A549 (cell line): Measurements from ENCODE around the gene LTBP3. TPM values are rescaled to one million over a fixed set of nuclear protein-coding genes. Genes with fewer than 3 reads are reported as not detected.

ENCODE experiments used
- EHMT2 ChIP-seq: fragments of 200-600 bp; sonication (generic); IDR thresholded peaks from 2 replicates; pipeline ENCODE4 v1.6.1; 2016; ENCODE audit warnings: antibody characterized with exemption, low read depth, mild to moderate bottlenecking, moderate library complexity
- FOSB ChIP-seq: fragments of 250-450 bp; sonication (Bioruptor Pico); IDR thresholded peaks from 2 replicates; pipeline ENCODE4 v1.5.0; 2020; ENCODE audit warnings: mild to moderate bottlenecking, moderate library complexity
- FOSL2 ChIP-seq, 2 experiments: fragments of 450-650 bp in 1 of 2; fragments of >200 bp in 1 of 2; sonication (Bioruptor Twin) in 1 of 2; formaldehyde crosslinking; IDR thresholded peaks; 2 replicates each; pipeline versions ENCODE4 v1.5.0 to v1.6.1; 2016 to 2020; ENCODE audit warnings: mild to moderate bottlenecking in 1 of 2, moderate library complexity in 1 of 2
- JUN ChIP-seq, 2 experiments: fragments of >200 bp; sonication (Bioruptor Twin); formaldehyde crosslinking; IDR thresholded peaks; 2 replicates in 1 of 2; 3 replicates in 1 of 2; pipeline ENCODE4 v1.6.1; 2016 to 2017
- JUNB ChIP-seq: fragments of >200 bp; sonication (Bioruptor Twin); formaldehyde crosslinking; IDR thresholded peaks from 2 replicates; pipeline ENCODE4 v1.6.1; 2016
- KDM1A ChIP-seq: fragments of 200-600 bp; sonication (generic); IDR thresholded peaks from 2 replicates; pipeline ENCODE4 v1.6.1; 2016; ENCODE audit warnings: low read depth, mild to moderate bottlenecking
- PHF8 ChIP-seq: fragments of 200-600 bp; sonication (generic); IDR thresholded peaks from 2 replicates; pipeline ENCODE4 v1.6.1; 2016; ENCODE audit warnings: low read depth, mild to moderate bottlenecking, antibody characterized with exemption, moderate library complexity, borderline replicate concordance
- POLR2AphosphoS2 ChIP-seq: conservative IDR thresholded peaks from 2 replicates; pipeline ENCODE4 v1.6.1; 2012; ENCODE audit warnings: low read length, improper control_type of control experiment, inconsistent platforms
- RCOR1 ChIP-seq: fragments of 150-350 bp; IDR thresholded peaks from 2 replicates; pipeline ENCODE4 v1.6.1; 2014; ENCODE audit warnings: antibody characterized with exemption, low read length, low read depth
- RFX5 ChIP-seq: fragments of 450-650 bp; IDR thresholded peaks from 2 replicates; pipeline ENCODE4 v1.7.1; 2014; ENCODE audit warnings: antibody characterized with exemption, mild to moderate bottlenecking, moderate library complexity
- SREBF2 ChIP-seq: fragments of 450-650 bp; IDR thresholded peaks from 2 replicates; pipeline ENCODE4 v1.6.1; 2014; ENCODE audit warnings: mild to moderate bottlenecking, moderate library complexity
- ZC3H11A ChIP-seq: fragments of 450-650 bp; IDR thresholded peaks from 2 replicates; pipeline ENCODE4 v1.6.1; 2014; ENCODE audit warnings: antibody characterized with exemption, mild to moderate bottlenecking
- ZFP36 ChIP-seq: fragments of 450-650 bp; IDR thresholded peaks from 2 replicates; pipeline ENCODE4 v1.6.1; 2014; ENCODE audit warnings: borderline replicate concordance; ENCODE audit not compliant: partially characterized antibody
- ZSCAN20 ChIP-seq: fragments of 250-450 bp; sonication (Bioruptor Pico); IDR thresholded peaks from 2 replicates; pipeline ENCODE4 v1.8.0; 2022; ENCODE audit warnings: mild to moderate bottlenecking, moderate library complexity
- polyA plus RNA-seq, 4 experiments: library from polyadenylated mRNA; depleted of rRNA in 3 of 4; stranded (reverse); fragments of >200 nt; fragmentation: RNase III in 1 of 4; extraction: RNeasy Plus Mini Kit Qiagen cat#74134 plus additional on column Dnase treatment in 1 of 4; gene quantifications; 2 replicates in 3 of 4; 3 replicates in 1 of 4; pipeline ENCODE4 v1.2.3, GENCODE V29; 2011 to 2017
- TF ChIP-seq, protein P1 (sequence below): fragments of 250-450 bp; sonication (Bioruptor Pico); IDR thresholded peaks from 2 replicates; pipeline ENCODE4 v1.5.0; 2021; ENCODE audit warnings: mild to moderate bottlenecking, moderate library complexity, borderline replicate concordance
- TF ChIP-seq, protein P2 (sequence below): fragments of >200 bp; sonication (Bioruptor Twin); formaldehyde crosslinking; IDR thresholded peaks from 3 replicates; pipeline ENCODE4 v1.5.1; 2016
- TF ChIP-seq, protein P3 (sequence below): IDR thresholded peaks from 2 replicates; pipeline ENCODE4 v1.6.1; 2012; ENCODE audit warnings: low read depth, borderline replicate concordance
- TF ChIP-seq, protein P4 (sequence below): fragments of 450-650 bp; IDR thresholded peaks from 2 replicates; pipeline ENCODE4 v1.6.1; 2014; ENCODE audit warnings: antibody characterized with exemption
- TF ChIP-seq, protein P5 (sequence below): fragments of 200-600 bp; sonication (generic); IDR thresholded peaks from 2 replicates; pipeline ENCODE4 v1.6.1; 2016; ENCODE audit warnings: antibody characterized with exemption, mild to moderate bottlenecking, moderate library complexity
- TF ChIP-seq, protein P6 (sequence below): fragments of 150-350 bp; IDR thresholded peaks from 2 replicates; pipeline ENCODE4 v1.6.1; 2014; ENCODE audit warnings: low read depth, mild to moderate bottlenecking, low read length

The LTBP3 gene
- polyA plus RNA-seq, 2 of the 4 experiments (the other 2 are of a cell fraction), result 28.6 to 123 TPM

DNA sequence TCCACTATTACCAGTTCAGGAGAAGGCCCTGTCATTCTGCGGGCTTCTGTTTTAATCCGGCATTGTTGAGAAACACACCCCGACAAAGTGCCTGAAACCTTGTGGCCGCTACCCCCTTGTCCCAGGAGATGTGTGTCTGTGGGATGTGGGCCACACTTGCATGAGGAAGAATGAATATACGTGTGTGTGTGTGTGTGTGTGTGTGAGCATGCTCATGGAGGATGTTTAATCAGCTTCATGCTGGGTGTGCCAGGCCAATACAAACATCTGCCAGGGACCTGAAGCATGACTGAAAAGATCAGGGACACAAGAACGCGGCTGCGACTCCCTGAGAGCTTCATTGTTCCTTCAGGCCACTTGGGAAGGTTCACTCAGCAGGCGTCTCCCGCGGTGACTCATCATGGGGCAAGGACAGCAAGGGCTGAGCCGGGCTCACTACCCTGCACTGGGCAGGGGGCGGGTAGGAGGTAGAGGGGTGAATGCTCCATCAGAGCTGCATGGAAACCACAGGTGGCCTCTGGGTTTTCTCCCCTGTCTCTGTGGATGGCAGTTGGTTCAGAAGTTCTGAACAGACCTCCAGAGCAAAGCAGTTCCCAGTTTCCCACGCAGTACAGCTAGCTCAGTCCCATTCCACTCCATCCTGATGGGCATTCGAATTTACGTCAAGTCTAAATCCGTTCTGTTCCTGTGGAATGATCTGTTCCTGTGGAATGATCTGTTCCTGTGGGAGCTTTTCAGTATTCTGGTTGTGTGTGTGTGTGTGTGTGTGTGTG, 66.4 kb downstream of the LTBP3 start (continued):
- no peak for TF ChIP-seq ZC3H11A
- TF ChIP-seq, protein P1, sequence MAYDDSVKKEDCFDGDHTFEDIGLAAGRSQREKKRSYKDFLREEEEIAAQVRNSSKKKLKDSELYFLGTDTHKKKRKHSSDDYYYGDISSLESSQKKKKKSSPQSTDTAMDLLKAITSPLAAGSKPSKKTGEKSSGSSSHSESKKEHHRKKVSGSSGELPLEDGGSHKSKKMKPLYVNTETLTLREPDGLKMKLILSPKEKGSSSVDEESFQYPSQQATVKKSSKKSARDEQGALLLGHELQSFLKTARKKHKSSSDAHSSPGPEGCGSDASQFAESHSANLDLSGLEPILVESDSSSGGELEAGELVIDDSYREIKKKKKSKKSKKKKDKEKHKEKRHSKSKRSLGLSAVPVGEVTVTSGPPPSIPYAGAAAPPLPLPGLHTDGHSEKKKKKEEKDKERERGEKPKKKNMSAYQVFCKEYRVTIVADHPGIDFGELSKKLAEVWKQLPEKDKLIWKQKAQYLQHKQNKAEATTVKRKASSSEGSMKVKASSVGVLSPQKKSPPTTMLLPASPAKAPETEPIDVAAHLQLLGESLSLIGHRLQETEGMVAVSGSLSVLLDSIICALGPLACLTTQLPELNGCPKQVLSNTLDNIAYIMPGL, result no peak
- peak; percentile 43 for TF ChIP-seq FOSL2 (IDR thresholded peaks at IDR 0.05)
- TF ChIP-seq FOSL2 (CRISPR knock-in tag; IDR thresholded peaks at IDR 0.05), result peak; percentile 98
- no peak; the same call in 1 of the 2 replicates for TF ChIP-seq FOSB (CRISPR knock-in tag)
- TF ChIP-seq, protein P2, sequence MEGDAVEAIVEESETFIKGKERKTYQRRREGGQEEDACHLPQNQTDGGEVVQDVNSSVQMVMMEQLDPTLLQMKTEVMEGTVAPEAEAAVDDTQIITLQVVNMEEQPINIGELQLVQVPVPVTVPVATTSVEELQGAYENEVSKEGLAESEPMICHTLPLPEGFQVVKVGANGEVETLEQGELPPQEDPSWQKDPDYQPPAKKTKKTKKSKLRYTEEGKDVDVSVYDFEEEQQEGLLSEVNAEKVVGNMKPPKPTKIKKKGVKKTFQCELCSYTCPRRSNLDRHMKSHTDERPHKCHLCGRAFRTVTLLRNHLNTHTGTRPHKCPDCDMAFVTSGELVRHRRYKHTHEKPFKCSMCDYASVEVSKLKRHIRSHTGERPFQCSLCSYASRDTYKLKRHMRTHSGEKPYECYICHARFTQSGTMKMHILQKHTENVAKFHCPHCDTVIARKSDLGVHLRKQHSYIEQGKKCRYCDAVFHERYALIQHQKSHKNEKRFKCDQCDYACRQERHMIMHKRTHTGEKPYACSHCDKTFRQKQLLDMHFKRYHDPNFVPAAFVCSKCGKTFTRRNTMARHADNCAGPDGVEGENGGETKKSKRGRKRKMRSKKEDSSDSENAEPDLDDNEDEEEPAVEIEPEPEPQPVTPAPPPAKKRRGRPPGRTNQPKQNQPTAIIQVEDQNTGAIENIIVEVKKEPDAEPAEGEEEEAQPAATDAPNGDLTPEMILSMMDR, result no peak
- TF ChIP-seq, protein P3, sequence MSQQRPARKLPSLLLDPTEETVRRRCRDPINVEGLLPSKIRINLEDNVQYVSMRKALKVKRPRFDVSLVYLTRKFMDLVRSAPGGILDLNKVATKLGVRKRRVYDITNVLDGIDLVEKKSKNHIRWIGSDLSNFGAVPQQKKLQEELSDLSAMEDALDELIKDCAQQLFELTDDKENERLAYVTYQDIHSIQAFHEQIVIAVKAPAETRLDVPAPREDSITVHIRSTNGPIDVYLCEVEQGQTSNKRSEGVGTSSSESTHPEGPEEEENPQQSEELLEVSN, result no peak
- TF ChIP-seq, protein P4, sequence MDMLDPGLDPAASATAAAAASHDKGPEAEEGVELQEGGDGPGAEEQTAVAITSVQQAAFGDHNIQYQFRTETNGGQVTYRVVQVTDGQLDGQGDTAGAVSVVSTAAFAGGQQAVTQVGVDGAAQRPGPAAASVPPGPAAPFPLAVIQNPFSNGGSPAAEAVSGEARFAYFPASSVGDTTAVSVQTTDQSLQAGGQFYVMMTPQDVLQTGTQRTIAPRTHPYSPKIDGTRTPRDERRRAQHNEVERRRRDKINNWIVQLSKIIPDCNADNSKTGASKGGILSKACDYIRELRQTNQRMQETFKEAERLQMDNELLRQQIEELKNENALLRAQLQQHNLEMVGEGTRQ, result no peak
- TF ChIP-seq, protein P5, sequence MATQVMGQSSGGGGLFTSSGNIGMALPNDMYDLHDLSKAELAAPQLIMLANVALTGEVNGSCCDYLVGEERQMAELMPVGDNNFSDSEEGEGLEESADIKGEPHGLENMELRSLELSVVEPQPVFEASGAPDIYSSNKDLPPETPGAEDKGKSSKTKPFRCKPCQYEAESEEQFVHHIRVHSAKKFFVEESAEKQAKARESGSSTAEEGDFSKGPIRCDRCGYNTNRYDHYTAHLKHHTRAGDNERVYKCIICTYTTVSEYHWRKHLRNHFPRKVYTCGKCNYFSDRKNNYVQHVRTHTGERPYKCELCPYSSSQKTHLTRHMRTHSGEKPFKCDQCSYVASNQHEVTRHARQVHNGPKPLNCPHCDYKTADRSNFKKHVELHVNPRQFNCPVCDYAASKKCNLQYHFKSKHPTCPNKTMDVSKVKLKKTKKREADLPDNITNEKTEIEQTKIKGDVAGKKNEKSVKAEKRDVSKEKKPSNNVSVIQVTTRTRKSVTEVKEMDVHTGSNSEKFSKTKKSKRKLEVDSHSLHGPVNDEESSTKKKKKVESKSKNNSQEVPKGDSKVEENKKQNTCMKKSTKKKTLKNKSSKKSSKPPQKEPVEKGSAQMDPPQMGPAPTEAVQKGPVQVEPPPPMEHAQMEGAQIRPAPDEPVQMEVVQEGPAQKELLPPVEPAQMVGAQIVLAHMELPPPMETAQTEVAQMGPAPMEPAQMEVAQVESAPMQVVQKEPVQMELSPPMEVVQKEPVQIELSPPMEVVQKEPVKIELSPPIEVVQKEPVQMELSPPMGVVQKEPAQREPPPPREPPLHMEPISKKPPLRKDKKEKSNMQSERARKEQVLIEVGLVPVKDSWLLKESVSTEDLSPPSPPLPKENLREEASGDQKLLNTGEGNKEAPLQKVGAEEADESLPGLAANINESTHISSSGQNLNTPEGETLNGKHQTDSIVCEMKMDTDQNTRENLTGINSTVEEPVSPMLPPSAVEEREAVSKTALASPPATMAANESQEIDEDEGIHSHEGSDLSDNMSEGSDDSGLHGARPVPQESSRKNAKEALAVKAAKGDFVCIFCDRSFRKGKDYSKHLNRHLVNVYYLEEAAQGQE, result no peak
- TF ChIP-seq, protein P6, sequence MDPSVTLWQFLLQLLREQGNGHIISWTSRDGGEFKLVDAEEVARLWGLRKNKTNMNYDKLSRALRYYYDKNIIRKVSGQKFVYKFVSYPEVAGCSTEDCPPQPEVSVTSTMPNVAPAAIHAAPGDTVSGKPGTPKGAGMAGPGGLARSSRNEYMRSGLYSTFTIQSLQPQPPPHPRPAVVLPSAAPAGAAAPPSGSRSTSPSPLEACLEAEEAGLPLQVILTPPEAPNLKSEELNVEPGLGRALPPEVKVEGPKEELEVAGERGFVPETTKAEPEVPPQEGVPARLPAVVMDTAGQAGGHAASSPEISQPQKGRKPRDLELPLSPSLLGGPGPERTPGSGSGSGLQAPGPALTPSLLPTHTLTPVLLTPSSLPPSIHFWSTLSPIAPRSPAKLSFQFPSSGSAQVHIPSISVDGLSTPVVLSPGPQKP, result no peak
- no peak for TF ChIP-seq SREBF2
- TF ChIP-seq PHF8, result no peak
- TF ChIP-seq KDM1A, result no peak
- peak; percentile 63 to 77; a peak in 3 of 5 replicates for TF ChIP-seq JUN (IDR thresholded peaks at IDR 0.05)
- TF ChIP-seq RFX5, result no peak
- TF ChIP-seq EHMT2, result no peak
- TF ChIP-seq JUNB, result peak; percentile 60
- TF ChIP-seq POLR2AphosphoS2, result no peak
- TF ChIP-seq ZFP36, result no peak
- peak; percentile 52; the same call in 1 of the 2 replicates for TF ChIP-seq ZSCAN20
- TF ChIP-seq RCOR1, result no peak
